Activated naive CD8-positive, alpha-beta T cell treated with anti-CD3 and anti-CD28 coated beads, Interleukin-2, amount 50 U/mL, for 24 hours (primary cell): ENCODE data around the gene TRIM5.
"Not testable (repeated sequence)": the region's sequence is repeated elsewhere in the genome, so short reads cannot be mapped to it uniquely, and the experiment has no call there.

Source experiments
- ATAC-seq: fragments of 150-1000 bp; cut with Tn5 transposase; one replicate; pipeline ENCODE4 v1.10.0; 2021
- DNase-seq: peaks from one replicate; pipeline ENCODE4 v3.0.0; 2021
- H3K27ac Mint-ChIP-seq: one replicate; pipeline ENCODE4 v1.8.0; 2021; ENCODE audit warnings: mild to moderate bottlenecking, mixed read lengths
- H3K27me3 Mint-ChIP-seq: one replicate; pipeline ENCODE4 v1.8.0; 2021; ENCODE audit warnings: mixed read lengths
- H3K36me3 Mint-ChIP-seq: one replicate; pipeline ENCODE4 v1.8.0; 2021; ENCODE audit warnings: low read depth, mixed read lengths
- H3K4me1 Mint-ChIP-seq: one replicate; pipeline ENCODE4 v1.8.0; 2021; ENCODE audit warnings: mixed read lengths
- H3K4me3 Mint-ChIP-seq: one replicate; pipeline ENCODE4 v1.8.0; 2021; ENCODE audit warnings: mild to moderate bottlenecking, moderate library complexity, mixed read lengths
- H3K9me3 Mint-ChIP-seq: one replicate; pipeline ENCODE4 v1.8.0; 2021; ENCODE audit warnings: mixed read lengths

TRIM5 gene

DNA sequence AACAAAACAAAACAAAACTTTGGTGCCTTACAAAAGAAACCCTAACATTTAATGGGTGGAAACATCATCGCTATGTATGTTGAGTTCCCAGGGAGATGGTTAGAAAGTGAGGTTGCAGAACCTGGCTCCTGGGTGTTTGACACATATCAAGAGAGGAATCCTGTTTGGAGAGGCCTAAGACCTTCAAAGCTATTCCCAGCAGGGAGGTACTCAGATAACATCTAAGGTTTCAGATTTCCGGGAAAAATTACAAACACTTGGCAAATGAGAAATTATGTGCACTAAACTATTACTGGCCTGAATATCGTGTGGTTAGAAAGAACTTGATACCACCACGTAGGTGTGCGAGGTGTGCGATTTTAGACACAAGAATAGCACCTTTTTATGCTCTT lies 18.5 kb downstream of the TRIM5 start:
- Mint-ChIP-seq H3K27me3 (no peaks in the 10 kb centered on the region), H3K36me3 (peaks cover 25% of the 10 kb centered on the region), H3K4me3 (no peak overlapping the region), H3K4me1 (no peaks in the 10 kb centered on the region), H3K27ac (no peak overlapping the region), H3K9me3 (no peaks in the 10 kb centered on the region)
- no peak for DNase-seq
- ATAC-seq: no peak

DNA sequence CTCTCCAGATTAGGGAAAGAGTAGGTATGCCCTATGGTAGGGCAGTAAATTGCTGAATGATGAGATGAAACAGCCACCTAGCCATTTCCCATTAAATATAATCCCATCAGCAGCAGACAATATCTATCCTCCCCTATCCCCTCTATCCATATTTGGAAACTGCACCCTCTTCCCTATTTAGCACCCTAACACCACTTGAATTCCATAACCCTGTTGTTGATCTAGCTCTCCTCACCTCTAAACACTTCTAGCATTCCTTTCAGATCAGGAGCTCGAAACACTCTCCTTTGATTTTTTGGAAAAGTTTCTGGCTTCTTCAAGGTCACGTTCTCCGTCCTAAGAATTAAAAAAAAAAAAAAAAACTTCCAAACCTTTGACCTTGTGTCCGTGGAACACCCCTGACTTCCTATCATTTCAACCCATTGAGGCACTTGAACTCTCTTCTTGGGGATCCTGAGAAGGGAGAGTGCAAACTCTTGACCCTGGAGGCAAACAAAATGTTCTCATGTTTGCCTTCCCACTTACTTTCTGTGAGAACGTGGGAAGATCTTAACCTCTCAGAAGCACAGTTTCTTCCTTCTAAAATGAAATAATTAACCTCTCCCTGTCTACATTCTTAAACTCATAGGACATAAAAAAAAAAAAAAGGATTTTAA lies 19.0 kb downstream of the TRIM5 start:
- no peaks in the 10 kb centered on the region for H3K27me3 Mint-ChIP-seq
- no peaks in the 10 kb centered on the region for H3K4me1 Mint-ChIP-seq
- H3K9me3 Mint-ChIP-seq: no peaks in the 10 kb centered on the region
- H3K27ac Mint-ChIP-seq: no peak overlapping the region
- DNase-seq: no peak
- peaks cover 24% of the 10 kb centered on the region for H3K36me3 Mint-ChIP-seq
- no peak for ATAC-seq
- no peak overlapping the region for H3K4me3 Mint-ChIP-seq

GRCh38 chr11:5665051-5665570 lies 19.8 kb downstream of the TRIM5 start:
- Mint-ChIP-seq H3K36me3 (peaks cover 19% of the 10 kb centered on the region), H3K4me3 (no peak overlapping the region)

DNA sequence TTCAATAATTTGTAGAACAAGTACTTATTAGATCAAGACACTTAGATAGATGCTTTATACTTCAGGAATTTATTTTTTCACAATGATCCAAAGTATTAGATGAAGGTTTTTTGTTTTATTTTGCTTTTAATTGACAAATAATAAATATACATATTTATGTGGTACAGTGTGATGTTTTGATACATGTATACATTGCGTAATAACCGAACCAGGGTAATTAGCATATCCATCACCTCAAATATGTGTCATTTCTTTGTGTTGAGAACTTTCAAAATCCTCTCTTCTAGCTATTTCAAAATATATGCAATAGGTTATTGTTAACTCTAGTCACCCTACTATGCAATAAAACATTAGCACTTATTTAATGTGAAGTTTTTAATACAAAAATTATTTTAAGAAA lies 21.4 kb downstream of the TRIM5 start:
- no peaks in the 10 kb centered on the region for H3K4me1 Mint-ChIP-seq
- no peak overlapping the region for H3K4me3 Mint-ChIP-seq
- H3K9me3 Mint-ChIP-seq: no peaks in the 10 kb centered on the region
- H3K36me3 Mint-ChIP-seq: peaks cover 15% of the 10 kb centered on the region
- ATAC-seq (no peak), DNase-seq (no peak)
- no peak overlapping the region for H3K27ac Mint-ChIP-seq
- no peaks in the 10 kb centered on the region for H3K27me3 Mint-ChIP-seq

More at GRCh38 chr11:5665051-5665570, 19.8 kb downstream of the TRIM5 start:
- DNase-seq (no peak), ATAC-seq (no peak)
- H3K4me1 Mint-ChIP-seq: no peaks in the 10 kb centered on the region
- H3K27me3 Mint-ChIP-seq: no peaks in the 10 kb centered on the region
- no peak overlapping the region for H3K27ac Mint-ChIP-seq
- no peaks in the 10 kb centered on the region for H3K9me3 Mint-ChIP-seq

DNA sequence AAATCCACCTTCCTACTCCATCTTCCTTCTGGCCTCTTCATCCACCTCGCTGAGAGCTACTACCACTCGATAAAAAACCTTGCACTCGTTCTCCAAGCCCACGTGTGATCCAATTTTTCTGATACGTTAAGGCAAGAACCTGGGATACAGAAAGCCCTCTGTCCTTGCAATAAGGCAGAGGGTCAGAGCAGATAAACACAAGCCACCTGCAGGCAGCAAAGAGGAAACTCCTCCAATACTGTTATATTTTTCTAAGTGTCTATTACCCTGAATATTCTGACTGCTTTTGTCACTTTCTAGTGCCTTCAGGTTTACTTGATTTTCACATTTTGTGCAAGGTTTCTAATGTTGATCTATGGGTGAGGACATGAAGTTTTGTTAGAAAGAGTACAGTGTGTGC lies 26.6 kb downstream of the TRIM5 start:
- H3K4me3 Mint-ChIP-seq: no peak overlapping the region
- no peaks in the 10 kb centered on the region for H3K9me3 Mint-ChIP-seq
- H3K27ac Mint-ChIP-seq: no peak overlapping the region
- ATAC-seq (no peak), DNase-seq (no peak)
- H3K27me3 Mint-ChIP-seq: no peaks in the 10 kb centered on the region
- H3K4me1 Mint-ChIP-seq: no peaks in the 10 kb centered on the region
- peaks cover 6% of the 10 kb centered on the region for H3K36me3 Mint-ChIP-seq

GRCh38 chr11:5656956-5657355 lies 27.9 kb downstream of the TRIM5 start:
- H3K4me1 Mint-ChIP-seq, H3K4me3 Mint-ChIP-seq, ATAC-seq, DNase-seq, H3K9me3 Mint-ChIP-seq, H3K27me3 Mint-ChIP-seq, H3K27ac Mint-ChIP-seq, H3K36me3 Mint-ChIP-seq: not testable (repeated sequence)

DNA sequence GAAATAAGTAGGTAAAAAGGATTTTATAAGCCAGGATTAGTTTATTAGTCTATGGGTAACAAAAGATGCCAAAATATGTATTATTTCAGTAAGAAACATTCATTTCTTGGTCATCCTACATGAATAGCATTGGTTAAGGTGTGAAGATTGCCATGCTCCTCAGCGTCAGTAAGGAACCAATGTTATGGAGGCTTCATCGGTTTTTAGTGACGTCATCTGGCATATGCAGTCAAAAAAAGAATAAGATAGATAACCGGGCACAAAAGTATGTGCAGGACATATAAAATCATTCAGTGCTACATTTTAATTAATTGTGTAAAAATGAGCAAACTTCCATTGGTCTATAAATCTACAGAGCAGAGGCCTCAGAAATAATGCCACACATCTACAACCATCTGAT lies 29.4 kb downstream of the TRIM5 start:
- no peak overlapping the region for H3K4me3 Mint-ChIP-seq
- peaks cover 6% of the 10 kb centered on the region for H3K36me3 Mint-ChIP-seq
- ATAC-seq (no peak), DNase-seq (no peak)
- no peaks in the 10 kb centered on the region for H3K27me3 Mint-ChIP-seq
- H3K27ac Mint-ChIP-seq: no peak overlapping the region
- no peaks in the 10 kb centered on the region for H3K4me1 Mint-ChIP-seq
- no peaks in the 10 kb centered on the region for H3K9me3 Mint-ChIP-seq

- DNase-seq (no peak), ATAC-seq (no peak)
- Mint-ChIP-seq H3K27me3 (no peaks in the 10 kb centered on the region), H3K9me3 (no peaks in the 10 kb centered on the region), H3K4me1 (peaks cover 8% of the 10 kb centered on the region), H3K27ac (no peak overlapping the region), H3K4me3 (no peak overlapping the region), H3K36me3 (peaks cover 11% of the 10 kb centered on the region)
Observed at GRCh38 chr11:5646139-5646538, 38.7 kb downstream of the TRIM5 start.

- Mint-ChIP-seq H3K9me3 (no peaks in the 10 kb centered on the region), H3K27me3 (no peaks in the 10 kb centered on the region), H3K4me3 (no peak overlapping the region), H3K4me1 (peaks cover 8% of the 10 kb centered on the region), H3K27ac (no peak overlapping the region), H3K36me3 (peaks cover 30% of the 10 kb centered on the region)
- peak; percentile 86 for ATAC-seq
- DNase-seq: no peak
Observed at GRCh38 chr11:5643585-5643984, 41.3 kb downstream of the TRIM5 start.

GRCh38 chr11:5639953-5640352 lies 44.9 kb downstream of the TRIM5 start:
- Mint-ChIP-seq H3K9me3 (no peaks in the 10 kb centered on the region), H3K4me3 (no peak overlapping the region), H3K36me3 (peaks cover 46% of the 10 kb centered on the region), H3K27me3 (no peaks in the 10 kb centered on the region), H3K4me1 (peaks cover 8% of the 10 kb centered on the region), H3K27ac (no peak overlapping the region)
- ATAC-seq: no peak
- DNase-seq: no peak

DNA sequence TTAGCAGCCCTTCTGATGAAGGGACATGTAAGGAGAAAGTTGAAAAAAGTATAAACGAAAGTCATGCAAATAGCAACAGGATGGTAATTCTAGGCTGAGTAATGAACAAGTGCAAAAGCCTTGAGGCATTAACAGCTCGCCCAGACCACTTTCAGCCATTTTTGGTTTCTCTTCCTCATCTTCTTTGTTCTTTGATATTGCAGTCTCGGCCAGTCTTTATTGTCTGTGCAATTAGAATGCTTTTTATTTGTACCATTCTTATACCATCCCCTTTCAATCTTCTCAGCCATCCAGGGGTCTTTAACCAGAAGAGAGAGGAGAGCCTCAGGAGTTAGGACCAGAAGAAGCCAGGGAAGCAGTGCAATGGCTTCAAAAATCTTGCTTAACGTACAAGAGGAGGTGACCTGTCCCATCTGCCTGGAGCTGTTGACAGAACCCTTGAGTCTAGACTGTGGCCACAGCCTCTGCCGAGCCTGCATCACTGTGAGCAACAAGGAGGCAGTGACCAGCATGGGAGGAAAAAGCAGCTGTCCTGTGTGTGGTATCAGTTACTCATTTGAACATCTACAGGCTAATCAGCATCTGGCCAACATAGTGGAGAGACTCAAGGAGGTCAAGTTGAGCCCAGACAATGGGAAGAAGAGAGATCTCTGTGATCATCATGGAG lies 52.8 kb downstream of the TRIM5 start:
- ATAC-seq (peak; percentile 45), DNase-seq (no peak)
- H3K27ac Mint-ChIP-seq: peak overlapping the region; percentile 77
- H3K9me3 Mint-ChIP-seq: no peaks in the 10 kb centered on the region
- peaks cover 21% of the 10 kb centered on the region for H3K36me3 Mint-ChIP-seq
- H3K27me3 Mint-ChIP-seq: no peaks in the 10 kb centered on the region
- H3K4me1 Mint-ChIP-seq: peaks cover 51% of the 10 kb centered on the region
- H3K4me3 Mint-ChIP-seq: peak overlapping the region; percentile 16

- no peaks in the 10 kb centered on the region for H3K27me3 Mint-ChIP-seq
- peak overlapping the region; percentile 77 for H3K27ac Mint-ChIP-seq
- ATAC-seq (peak; percentile 70), DNase-seq (no peak)
- no peaks in the 10 kb centered on the region for H3K9me3 Mint-ChIP-seq
- peaks cover 22% of the 10 kb centered on the region for H3K36me3 Mint-ChIP-seq
- peaks cover 58% of the 10 kb centered on the region for H3K4me1 Mint-ChIP-seq
- peak overlapping the region; percentile 7 for H3K4me3 Mint-ChIP-seq
Observed at GRCh38 chr11:5631417-5631816, 53.5 kb downstream of the TRIM5 start.

- Mint-ChIP-seq H3K27me3 (no peaks in the 10 kb centered on the region), H3K36me3 (peaks cover 2% of the 10 kb centered on the region), H3K4me1 (peaks cover 64% of the 10 kb centered on the region), H3K27ac (peak overlapping the region; percentile 93), H3K4me3 (peak overlapping the region; percentile 94), H3K9me3 (no peaks in the 10 kb centered on the region)
- no peak for DNase-seq
- no peak for ATAC-seq
Observed at GRCh38 chr11:5626196-5626595, 58.7 kb downstream of the TRIM5 start.

- DNase-seq (no peak), ATAC-seq (no peak)
- peak overlapping the region; percentile 93 for H3K27ac Mint-ChIP-seq
- H3K27me3 Mint-ChIP-seq: no peaks in the 10 kb centered on the region
- H3K36me3 Mint-ChIP-seq: peaks cover 2% of the 10 kb centered on the region
- peak overlapping the region; percentile 94 for H3K4me3 Mint-ChIP-seq
- peaks cover 56% of the 10 kb centered on the region for H3K4me1 Mint-ChIP-seq
- no peaks in the 10 kb centered on the region for H3K9me3 Mint-ChIP-seq
Observed at GRCh38 chr11:5625281-5625680, 59.6 kb downstream of the TRIM5 start.

GRCh38 chr11:5624489-5625279 lies 60.2 kb downstream of the TRIM5 start, which contains the start of gene TRIM34:
TSS of gene TRIM34 (plus strand) at chr11:5625001. CDS start at chr11:5632332, 7,331 bp downstream.
- Mint-ChIP-seq H3K4me3 (peak within 1 kb of the TSS; percentile 94), H3K27me3 (no peaks in the 10 kb centered on the region), H3K36me3 (peaks cover 2% of the 10 kb centered on the region), H3K9me3 (no peaks in the 10 kb centered on the region), H3K4me1 (peaks cover 53% of the 10 kb centered on the region), H3K27ac (peak within 1 kb of the TSS; percentile 93)
- peak; percentile 55 for DNase-seq
- peak; percentile 96 for ATAC-seq
